H1 (cell line): ENCODE measurements around the gene SH3PXD2B. TPM values are rescaled to one million over a fixed set of nuclear protein-coding genes. Genes with fewer than 3 reads are reported as not detected.

Experiments
- CTCF ChIA-PET: fragments of 300-600 bp; sonication (Branson Sonifier 250); formaldehyde crosslinking; loops from one replicate; lab custom pipeline; 2021; ENCODE audit not compliant: partially characterized antibody; lab: Charles Lee
- POLR2A ChIA-PET: fragments of 300-600 bp; sonication (Branson Sonifier 250); formaldehyde crosslinking; loops from one replicate; lab custom pipeline; 2021; ENCODE audit warnings: inconsistent platforms; ENCODE audit not compliant: partially characterized antibody; lab: Charles Lee
- DNase-seq, 2 experiments: peaks; one replicate each; pipeline versions ENCODE4 v3.0.0 to v3.0.0-alpha.2; 2010 to 2022; ENCODE audit warnings: low spot score in 2 of 2, low read depth in 1 of 2, mixed read lengths in 1 of 2
- FAIRE-seq: peaks from 2 replicates; lab custom pipeline; 2011; peaks lifted over from hg19 to GRCh38; lab: Jason Lieb, UNC
- H2AFZ ChIP-seq: 2 replicates; pipeline ENCODE4 v1.8.1; 2012; ENCODE audit warnings: low read length, inconsistent platforms
- H2AK5ac ChIP-seq: 2 replicates; pipeline ENCODE4 v1.6.1; 2013; ENCODE audit warnings: low read depth, low read length
- H2BK120ac ChIP-seq: replicated peaks from 2 replicates; pipeline ENCODE3; 2013; ENCODE audit warnings: low read depth, low read length, inconsistent platforms
- H2BK12ac ChIP-seq: 2 replicates; pipeline ENCODE4 v1.6.1; 2013; ENCODE audit warnings: low read depth, low read length
- H2BK15ac ChIP-seq: 2 replicates; pipeline ENCODE4 v1.6.1; 2013; ENCODE audit warnings: low read length
- H2BK20ac ChIP-seq: 2 replicates; pipeline ENCODE4 v1.6.1; 2013; ENCODE audit warnings: low read length
- H2BK5ac ChIP-seq: 2 replicates; pipeline ENCODE4 v1.6.1; 2013; ENCODE audit warnings: low read depth, low read length
- H3K14ac ChIP-seq: 2 replicates; pipeline ENCODE4 v1.6.1; 2013; ENCODE audit warnings: inconsistent platforms; ENCODE audit not compliant: insufficient read length
- H3K18ac ChIP-seq: 2 replicates; pipeline ENCODE4 v1.6.1; 2013; ENCODE audit warnings: low read length; ENCODE audit errors: extremely low read depth
- H3K23ac ChIP-seq: 2 replicates; pipeline ENCODE4 v1.6.1; 2013; ENCODE audit warnings: inconsistent platforms; ENCODE audit not compliant: insufficient read length
- H3K23me2 ChIP-seq: 2 replicates; pipeline ENCODE4 v1.6.1; 2013; ENCODE audit warnings: low read depth, low read length
- H3K27ac ChIP-seq: 2 replicates; pipeline ENCODE4 v1.6.1; 2011; ENCODE audit warnings: low read depth, low read length, inconsistent platforms
- H3K27me3 ChIP-seq, 4 experiments: replicated peaks in 1 of 4; 1 replicate in 1 of 4; 2 replicates in 3 of 4; pipeline versions ENCODE4 v1.6.1 to v1.8.1; 2011 to 2013; ENCODE audit warnings: low read length in 3 of 4, mild to moderate bottlenecking in 3 of 4, inconsistent platforms in 2 of 4, mixed read lengths in 2 of 4, moderate library complexity in 1 of 4; ENCODE audit not compliant: control insufficient read depth in 3 of 4, insufficient read depth in 3 of 4; ENCODE audit errors: extremely low read depth in 1 of 4
- H3K36me3 ChIP-seq, 4 experiments: 2 replicates each; pipeline versions ENCODE4 v1.6.1 to v1.8.1; 2011 to 2013; ENCODE audit warnings: mild to moderate bottlenecking in 4 of 4, low read length in 3 of 4, moderate library complexity in 2 of 4, control low read depth in 1 of 4, inconsistent platforms in 1 of 4; ENCODE audit not compliant: insufficient read depth in 4 of 4, control insufficient read depth in 2 of 4
- H3K4ac ChIP-seq: replicated peaks from 2 replicates; pipeline ENCODE3; 2013; ENCODE audit warnings: low read length, low read depth, mixed read lengths, inconsistent platforms; ENCODE audit not compliant: insufficient read length
- H3K4me1 ChIP-seq, 4 experiments: replicated peaks in 1 of 4; 1 replicate in 1 of 4; 2 replicates in 3 of 4; pipeline versions ENCODE4 v1.6.1 to v1.8.1; 2011 to 2013; ENCODE audit warnings: low read length in 3 of 4, inconsistent platforms in 2 of 4, mixed read lengths in 1 of 4; ENCODE audit not compliant: insufficient read depth in 4 of 4, control insufficient read depth in 3 of 4
- H3K4me2 ChIP-seq, 2 experiments: 2 replicates each; pipeline versions ENCODE4 v1.6.1 to v1.8.1; 2011 to 2013; ENCODE audit warnings: low read depth in 2 of 2, low read length in 2 of 2, control low read depth in 1 of 2, inconsistent platforms in 1 of 2, mild to moderate bottlenecking in 1 of 2; ENCODE audit not compliant: insufficient read depth in 1 of 2
- H3K4me3 ChIP-seq, 4 experiments: fragments of 200-600, 300-600 bp in 1 of 4; sonication (generic), shearing (Covaris generic), sonication (Bioruptor Twin) in 1 of 4; 2 replicates each; pipeline versions ENCODE4 v1.5.1 to v1.8.1; 2011 to 2016; ENCODE audit warnings: low read length in 4 of 4, low read depth in 3 of 4, control low read depth in 2 of 4, inconsistent platforms in 2 of 4, mild to moderate bottlenecking in 2 of 4, mixed read lengths in 1 of 4, moderate library complexity in 1 of 4; ENCODE audit not compliant: insufficient read depth in 2 of 4; ENCODE audit errors: extremely low read depth in 1 of 4
- H3K56ac ChIP-seq: replicated peaks from 2 replicates; pipeline ENCODE3; 2013; ENCODE audit warnings: low read depth, mild to moderate bottlenecking, mixed read lengths, low read length, inconsistent platforms; ENCODE audit not compliant: insufficient read length
- H3K79me1 ChIP-seq: 2 replicates; pipeline ENCODE4 v1.6.1; 2013; ENCODE audit warnings: low read depth, low read length, control low read depth
- H3K79me2 ChIP-seq, 2 experiments: 2 replicates each; pipeline versions ENCODE4 v1.6.1 to v1.8.1; 2012 to 2013; ENCODE audit warnings: low read length in 2 of 2, mild to moderate bottlenecking in 2 of 2, inconsistent platforms in 1 of 2; ENCODE audit not compliant: insufficient read depth in 2 of 2, control insufficient read depth in 1 of 2
- H3K9ac ChIP-seq, 4 experiments: replicated peaks in 1 of 4; 1 replicate in 1 of 4; 2 replicates in 3 of 4; pipeline versions ENCODE4 v1.6.1 to v1.8.1; 2011 to 2013; ENCODE audit warnings: low read depth in 3 of 4, low read length in 3 of 4, control low read depth in 2 of 4, mild to moderate bottlenecking in 2 of 4, moderate library complexity in 2 of 4, inconsistent platforms in 1 of 4; ENCODE audit errors: extremely low read depth in 1 of 4
- H3K9me3 ChIP-seq, 2 experiments: 2 replicates each; pipeline versions ENCODE4 v1.6.1 to v1.8.1; 2012 to 2013; ENCODE audit warnings: mild to moderate bottlenecking in 2 of 2, moderate library complexity in 2 of 2, control low read depth in 1 of 2, inconsistent platforms in 1 of 2, low read depth in 1 of 2, low read length in 1 of 2, mixed read lengths in 1 of 2; ENCODE audit not compliant: insufficient read depth in 2 of 2
- H4K20me1 ChIP-seq, 2 experiments: replicated peaks in 1 of 2; 2 replicates each; pipeline versions ENCODE3 to v1.8.1; 2011 to 2013; ENCODE audit warnings: inconsistent platforms in 2 of 2, low read length in 2 of 2, mild to moderate bottlenecking in 1 of 2; ENCODE audit not compliant: insufficient read depth in 2 of 2, control insufficient read depth in 1 of 2
- H4K5ac ChIP-seq: 2 replicates; pipeline ENCODE4 v1.6.1; 2013; ENCODE audit warnings: low read length, low read depth, mixed read lengths, inconsistent platforms; ENCODE audit not compliant: insufficient read length
- H4K8ac ChIP-seq: 2 replicates; pipeline ENCODE4 v1.8.0; 2013; ENCODE audit warnings: mild to moderate bottlenecking, moderate library complexity, low read length, inconsistent platforms; ENCODE audit not compliant: insufficient read depth; ENCODE audit errors: extremely low read depth
- H4K91ac ChIP-seq: replicated peaks from 2 replicates; pipeline ENCODE3; 2013; ENCODE audit warnings: low read length, mixed read lengths, inconsistent platforms; ENCODE audit not compliant: insufficient read length
- ATF3 ChIP-seq: IDR thresholded peaks from 2 replicates; pipeline ENCODE4 v1.6.1; 2011; ENCODE audit warnings: low read depth, mild to moderate bottlenecking, low read length; ENCODE audit not compliant: insufficient read depth
- BRCA1 ChIP-seq: IDR thresholded peaks from 2 replicates; pipeline ENCODE4 v1.6.1; 2012; ENCODE audit warnings: low read depth, low read length, improper control_type of control experiment
- CTCF ChIP-seq, 3 experiments: IDR thresholded peaks; 1 replicate in 2 of 3; 2 replicates in 1 of 3; pipeline versions ENCODE4 v1.5.1 to v1.6.1; 2011; ENCODE audit warnings: low read length in 3 of 3, mild to moderate bottlenecking in 3 of 3, inconsistent platforms in 2 of 3, low read depth in 1 of 3, moderate library complexity in 1 of 3; ENCODE audit not compliant: insufficient read depth in 1 of 3; ENCODE audit errors: control extremely low read depth in 1 of 3
- FOSL1 ChIP-seq: IDR thresholded peaks from 2 replicates; pipeline ENCODE4 v1.6.1; 2011; ENCODE audit warnings: mild to moderate bottlenecking, low read depth, low read length, moderate library complexity; ENCODE audit not compliant: insufficient read depth
- HDAC6 ChIP-seq: IDR thresholded peaks from one replicate; pipeline ENCODE4 v1.7.1; 2012; ENCODE audit warnings: low read depth, mild to moderate bottlenecking, inconsistent platforms, low read length, moderate library complexity
- KDM5A ChIP-seq: fragments of 200-600 bp; IDR thresholded peaks from 2 replicates; pipeline ENCODE4 v1.7.1; 2012; ENCODE audit warnings: mild to moderate bottlenecking, low read length, inconsistent platforms, mixed read lengths
- NANOG ChIP-seq: IDR thresholded peaks from 2 replicates; pipeline ENCODE4 v1.6.1; 2011; ENCODE audit warnings: low read length, low read depth, mild to moderate bottlenecking, inconsistent platforms; ENCODE audit not compliant: insufficient read depth, poor library complexity, severe bottlenecking
- NRF1 ChIP-seq: IDR thresholded peaks from 2 replicates; pipeline ENCODE4 v1.6.1; 2011; ENCODE audit warnings: mild to moderate bottlenecking, low read depth, low read length, improper control_type of control experiment
- TAF1 ChIP-seq: IDR thresholded peaks from 2 replicates; pipeline ENCODE4 v1.6.1; 2011; ENCODE audit warnings: mild to moderate bottlenecking, low read depth, low read length
- TBP ChIP-seq: IDR thresholded peaks from 2 replicates; pipeline ENCODE4 v1.6.1; 2011; ENCODE audit warnings: low read depth, low read length, improper control_type of control experiment
- ZNF274 ChIP-seq: IDR thresholded peaks from 2 replicates; pipeline ENCODE4 v1.7.0; 2012; ENCODE audit warnings: low read length, borderline replicate concordance; ENCODE audit errors: extremely low read depth
- WGBS, 2 experiments: shearing (Covaris generic) in 1 of 2; methylation state at CpG; one replicate each; pipeline versions ENCODE4 v1.1.6 to v1.1.7; 2013 to 2015; ENCODE audit warnings: low lambda C conversion rate in 2 of 2, mixed read lengths in 2 of 2, inconsistent platforms in 1 of 2, low coverage in 1 of 2, missing lambda C conversion rate in 1 of 2; ENCODE audit not compliant: insufficient replicate concordance in 2 of 2, insufficient coverage in 1 of 2, insufficient read length in 1 of 2; ENCODE audit errors: extremely low coverage in 1 of 2, missing lambda C conversion rate in 1 of 2; 5-methylcytosine and 5-hydroxymethylcytosine counted together
- polyA plus RNA-seq, 7 experiments: library from polyadenylated mRNA; depleted of rRNA in 3 of 7; stranded (reverse) in 5 of 7; unstranded in 2 of 7; fragments of >200 nt in 5 of 7; fragments of 200-250 nt in 2 of 7; gene quantifications; 1 replicate in 5 of 7; 2 replicates in 1 of 7; 4 replicates in 1 of 7; pipeline versions ENCODE4 v1.2.1 to v1.2.3, GENCODE V29; 2011 to 2013; ENCODE audit warnings: missing spikeins in 2 of 7, mixed read lengths in 2 of 7
- total RNA-seq: library from RNA; stranded (reverse); fragmentation: NEBNext Ultra II Directional; extraction: Animal tissue kit (Norgen Biotek cat#: 25700); gene quantifications from 2 replicates; pipeline ENCODE4 v1.2.1, GENCODE V29; 2021

SH3PXD2B gene
- total and polyA plus RNA-seq, 2 of the 8 experiments (the other 6 are each of a cell fraction or from before 2014, with no cell fraction given), result 32.9 to 72.9 TPM

GRCh38 chr5:172478256-172478655 is 23.9 kb upstream of the SH3PXD2B start:
- Histone ChIP-seq H3K4me1 (peaks cover 0 to 4% (median 2%) of the 10 kb centered on the region in 4 experiments; a peak in 2 of 7 replicates), H2BK120ac (no peak overlapping the region), H3K23me2 (no peaks in the 10 kb centered on the region), H2BK5ac (no peak overlapping the region), H3K56ac (no peak overlapping the region), H3K4ac (no peak overlapping the region), H3K27me3 (peaks cover 0 to 2% (median 0%) of the 10 kb centered on the region in 4 experiments; a peak in 1 of 7 replicates), H2AFZ (no peak overlapping the region), H3K27ac (no peak overlapping the region), H2BK15ac (no peak overlapping the region), H4K91ac (no peak overlapping the region), H4K8ac (no peak overlapping the region), H3K79me2 (no peaks in the 10 kb centered on the region), H4K5ac (no peak overlapping the region), H2BK12ac (no peak overlapping the region), H3K9me3 (no peaks in the 10 kb centered on the region), H3K79me1 (no peaks in the 10 kb centered on the region), H3K18ac (no peak overlapping the region), H3K23ac (no peak overlapping the region), H3K14ac (no peak overlapping the region), H3K36me3 (no peaks in the 10 kb centered on the region), H3K4me3 (no peak overlapping the region), H3K4me2 (no peak overlapping the region), H3K9ac (no peak overlapping the region), H4K20me1 (no peaks in the 10 kb centered on the region), H2AK5ac (no peak overlapping the region), H2BK20ac (no peak overlapping the region)
- DNase-seq (no peak), FAIRE-seq (no peak)
- 90% methylated on average over 3 of the region's 3 CpGs; no CpG with 5 or more reads in 1 of the 2 experiments for WGBS, 2 experiments
- ChIA-PET CTCF (interaction anchor here (0.7 to 8.6 kb wide), 9 partner anchors 17 to 460 kb away, joined by 3 to 170 read pairs (median 5); no protein-coding TSS in a partner anchor), POLR2A (no interaction called here)
- no peak for TF ChIP-seq ATF3
- TF ChIP-seq ZNF274, result no peak
- no peak for TF ChIP-seq TBP
- TF ChIP-seq FOSL1, result no peak
- TF ChIP-seq NANOG, result no peak
- TF ChIP-seq HDAC6, result no peak
- no peak for TF ChIP-seq BRCA1
- no peak for TF ChIP-seq KDM5A
- TF ChIP-seq TAF1, result no peak
- TF ChIP-seq NRF1, result no peak
- TF ChIP-seq CTCF (IDR thresholded peaks at IDR 0.05; ENCODE audit: control extremely low read depth in 1 of 3, insufficient read depth in 1 of 3, low read depth in 1 of 3, low read length in 3 of 3), result no peak
